Stomach (tissue), 4 donors: ENCODE measurements around the gene NLN.

Experiments
- CTCF ChIP-seq, 7 experiments: fragments of 450-650 bp in 4 of 7; fragments of 200-600 bp in 3 of 7; sonication (generic) in 3 of 7; IDR thresholded peaks; one replicate each; pipeline ENCODE4 v1.5.1; 2016 to 2019; ENCODE audit warnings: antibody characterized with exemption in 7 of 7, control low read depth in 2 of 7, mild to moderate bottlenecking in 1 of 7
- EP300 ChIP-seq: sonication (generic); formaldehyde crosslinking; IDR thresholded peaks from one replicate; pipeline ENCODE4 v1.6.1; 2017; ENCODE audit warnings: antibody characterized with exemption
- POLR2A ChIP-seq, 4 donors: fragments of 450-650 bp; IDR thresholded peaks; one replicate each; pipeline ENCODE4 v1.6.1; 2016; ENCODE audit warnings: antibody characterized with exemption in 4 of 4, control low read depth in 2 of 4, mild to moderate bottlenecking in 1 of 4, moderate library complexity in 1 of 4
- POLR2AphosphoS5 ChIP-seq, 3 donors: sonication (generic); formaldehyde crosslinking; IDR thresholded peaks; one replicate each; pipeline ENCODE4 v1.6.1; 2016; ENCODE audit warnings: antibody characterized with exemption in 3 of 3

- TF ChIP-seq CTCF (IDR thresholded peaks at IDR 0.05) (no peak), EP300 (no peak), POLR2A (IDR thresholded peaks at IDR 0.05) (no peak), POLR2AphosphoS5 (IDR thresholded peaks at IDR 0.05) (no peak)
Observed at GRCh38 chr5:65828022-65828896, 106.3 kb downstream of the NLN start.
